B cell (primary cell): Measurements from ENCODE around the gene CPNE4. TPM values are rescaled to one million over a fixed set of nuclear protein-coding genes. Genes with fewer than 3 reads are reported as not detected.

ENCODE experiments used
- ATAC-seq: fragments of 200-7000 bp; cut with Tn5 transposase; one replicate; pipeline ENCODE4 v1.10.0; 2021; ENCODE audit warnings: low read depth, mild to moderate bottlenecking, moderate number of reproducible peaks, moderate library complexity
- CTCF ChIA-PET: fragments of 350-600 bp; sonication (Branson Sonifier 250); formaldehyde crosslinking; loops from one replicate; lab custom pipeline; 2021; ENCODE audit warnings: antibody characterized with exemption, inconsistent platforms; lab: Charles Lee
- POLR2A ChIA-PET: fragments of 350-600 bp; sonication (Branson Sonifier 250); formaldehyde crosslinking; loops from one replicate; lab custom pipeline; 2021; ENCODE audit warnings: antibody characterized with exemption; lab: Charles Lee
- DNase-seq: peaks from one replicate; pipeline ENCODE4 v3.0.0; 2013
- H2AFZ ChIP-seq: 2 replicates; pipeline ENCODE4 v1.6.1; 2012; ENCODE audit warnings: mild to moderate bottlenecking, low read depth, low read length; ENCODE audit not compliant: insufficient read depth, poor library complexity, severe bottlenecking
- H3K27ac ChIP-seq, 2 donors: 1 replicate in 1 of 2; 2 replicates in 1 of 2; pipeline ENCODE4 v1.5.1; 2012 to 2013; ENCODE audit warnings: low read length in 2 of 2, mild to moderate bottlenecking in 2 of 2, moderate library complexity in 1 of 2
- H3K27me3 ChIP-seq, 4 experiments: fragments of 200-600 bp in 1 of 4; sonication (generic) in 1 of 4; replicated peaks in 1 of 4; 1 replicate in 2 of 4; 2 replicates in 2 of 4; pipeline versions ENCODE4 v1.6.1 to v1.7.0; 2013 to 2016; ENCODE audit warnings: low read length in 3 of 4, mild to moderate bottlenecking in 2 of 4, mixed read lengths in 1 of 4, moderate library complexity in 1 of 4; ENCODE audit not compliant: insufficient read depth in 4 of 4, control insufficient read depth in 3 of 4; ENCODE audit errors: control extremely low read depth in 1 of 4
- H3K36me3 ChIP-seq, 2 experiments: replicated peaks in 1 of 2; 1 replicate in 1 of 2; 2 replicates in 1 of 2; pipeline versions ENCODE4 v1.6.1 to v1.7.1; 2013; ENCODE audit warnings: low read length in 1 of 2; ENCODE audit not compliant: insufficient read depth in 2 of 2, control insufficient read depth in 1 of 2; ENCODE audit errors: control extremely low read depth in 1 of 2, extremely low read depth in 1 of 2
- H3K4me1 ChIP-seq, 2 donors: fragments of 200-600 bp in 1 of 2; sonication (generic) in 1 of 2; 1 replicate in 1 of 2; 2 replicates in 1 of 2; pipeline versions ENCODE4 v1.5.1 to v1.6.1; 2013 to 2017; ENCODE audit warnings: low read length in 2 of 2; ENCODE audit not compliant: control insufficient read depth in 2 of 2, insufficient read depth in 2 of 2
- H3K4me2 ChIP-seq: replicated peaks from 2 replicates; pipeline ENCODE3; 2012; ENCODE audit warnings: mild to moderate bottlenecking, low read depth, low read length; ENCODE audit not compliant: poor library complexity, severe bottlenecking
- H3K4me3 ChIP-seq, 5 experiments: fragments of 200-600 bp in 1 of 5; sonication (generic) in 1 of 5; 1 replicate in 3 of 5; 2 replicates in 2 of 5; pipeline versions ENCODE4 v1.5.1 to v1.7.0; 2011 to 2016; ENCODE audit warnings: low read length in 4 of 5, mild to moderate bottlenecking in 4 of 5, low read depth in 2 of 5, control low read depth in 1 of 5, moderate library complexity in 1 of 5; ENCODE audit not compliant: insufficient read depth in 1 of 5; ENCODE audit errors: control extremely low read depth in 1 of 5, extremely low read depth in 1 of 5
- H3K79me2 ChIP-seq: fragments of 200-600 bp; sonication (generic); one replicate; pipeline ENCODE4 v1.6.0; 2016; ENCODE audit warnings: low read length; ENCODE audit not compliant: control insufficient read depth, insufficient read depth
- H3K9ac ChIP-seq: fragments of 200-600 bp; sonication (generic); 2 replicates; pipeline ENCODE4 v1.6.1; 2017; ENCODE audit warnings: mild to moderate bottlenecking, low read length, moderate library complexity
- H3K9me3 ChIP-seq, 3 donors: one replicate each; pipeline versions ENCODE4 v1.6.1 to v1.7.1; 2013; ENCODE audit warnings: low read length in 2 of 3; ENCODE audit not compliant: control insufficient read depth in 2 of 3, insufficient read depth in 1 of 3; ENCODE audit errors: control extremely low read depth in 1 of 3
- H4K20me1 ChIP-seq: 2 replicates; pipeline ENCODE4 v1.6.0; 2012; ENCODE audit warnings: mild to moderate bottlenecking, low read length; ENCODE audit not compliant: insufficient read depth, control insufficient read depth, poor library complexity, severe bottlenecking
- H3K27ac Mint-ChIP-seq: one replicate; pipeline ENCODE4 v1.8.0; 2021; ENCODE audit warnings: mixed read lengths
- H3K27me3 Mint-ChIP-seq: one replicate; pipeline ENCODE4 v1.8.0; 2021; ENCODE audit warnings: mixed read lengths
- H3K4me1 Mint-ChIP-seq: one replicate; pipeline ENCODE4 v1.8.0; 2021; ENCODE audit warnings: mixed read lengths
- H3K4me3 Mint-ChIP-seq: one replicate; pipeline ENCODE4 v1.8.0; 2021; ENCODE audit warnings: mixed read lengths
- H3K9me3 Mint-ChIP-seq: one replicate; pipeline ENCODE4 v1.8.0; 2022; ENCODE audit warnings: mixed read lengths; ENCODE audit not compliant: insufficient read depth
- EZH2 ChIP-seq: IDR thresholded peaks from 2 replicates; pipeline ENCODE4 v1.6.1; 2012; ENCODE audit warnings: borderline replicate concordance, low read depth, mild to moderate bottlenecking, moderate library complexity, low read length; ENCODE audit not compliant: insufficient read depth, poor library complexity, severe bottlenecking
- WGBS: methylation state at CpG from one replicate; pipeline ENCODE4 v1.1.5; 2013; ENCODE audit warnings: missing lambda C conversion rate; ENCODE audit not compliant: insufficient coverage; 5-methylcytosine and 5-hydroxymethylcytosine counted together
- intact Hi-C: fragments of 100-400 bp; cut with micrococcal nuclease; formaldehyde crosslinking; loops from one replicate; pipeline ENCODE4 v1.10.0; 2022
- polyA plus RNA-seq: library from polyadenylated mRNA; depleted of rRNA; stranded (reverse); fragments of >200 nt; gene quantifications from 2 replicates; pipeline ENCODE4 v1.2.3, GENCODE V29; 2012
- total RNA-seq, 2 donors: library from RNA; stranded (reverse); fragments of 120-200 nt in 1 of 2; gene quantifications; 1 replicate in 1 of 2; 2 replicates in 1 of 2; pipeline versions ENCODE4 v1.2.3 to v1.2.4, GENCODE V29; 2013 to 2022
- TF ChIP-seq, protein P1 (sequence below): fragments of 200-600 bp; IDR thresholded peaks from one replicate; pipeline ENCODE4 v1.8.0; 2022; ENCODE audit warnings: antibody characterized with exemption, mild to moderate bottlenecking

The CPNE4 gene
- total and polyA plus RNA-seq, 2 donors (not counting 1 experiment from before 2014, with no cell fraction given): not detected

DNA sequence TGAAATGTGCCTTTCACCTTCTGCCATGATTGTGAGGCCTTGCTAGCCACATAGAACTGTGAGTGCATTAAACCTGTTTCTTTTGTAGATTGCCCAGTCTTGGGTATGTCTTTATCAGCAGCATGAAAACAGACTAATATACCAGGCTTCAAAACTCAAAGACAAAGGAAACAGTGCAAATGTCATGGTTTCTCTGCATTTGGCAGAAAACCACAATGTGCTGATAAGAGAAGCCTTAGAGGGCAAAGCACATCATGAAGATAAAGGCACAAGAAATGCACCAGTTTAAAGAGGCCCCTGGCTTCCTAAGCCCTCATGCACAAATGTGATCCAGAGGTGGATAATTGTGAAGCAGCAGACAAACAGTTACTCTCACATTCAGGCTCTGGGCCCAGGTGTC is 259.2 kb downstream of the CPNE4 start:
- Histone ChIP-seq H3K79me2 (no peaks in the 10 kb centered on the region), H3K27me3 (no peaks in the 10 kb centered on the region), H3K9me3 (peaks cover 0 to 2% (median 0%) of the 10 kb centered on the region in 3 donors), H3K4me1 (no peaks in the 10 kb centered on the region), H3K36me3 (no peaks in the 10 kb centered on the region), H3K9ac (no peak overlapping the region), H2AFZ (no peak overlapping the region), H4K20me1 (no peaks in the 10 kb centered on the region), H3K4me2 (no peak overlapping the region), H3K27ac (no peak overlapping the region), H3K4me3 (no peak overlapping the region)
- Mint-ChIP-seq H3K9me3 (peaks cover 2% of the 10 kb centered on the region), H3K4me3 (no peak overlapping the region), H3K27ac (no peak overlapping the region), H3K4me1 (no peaks in the 10 kb centered on the region), H3K27me3 (peaks cover 7% of the 10 kb centered on the region)
- ChIA-PET CTCF (no interaction called here), POLR2A (no interaction called here)
- intact Hi-C loops: no loop called here
- DNase-seq (no peak), ATAC-seq (no peak)
- TF ChIP-seq EZH2: no peak
- TF ChIP-seq, protein P1, sequence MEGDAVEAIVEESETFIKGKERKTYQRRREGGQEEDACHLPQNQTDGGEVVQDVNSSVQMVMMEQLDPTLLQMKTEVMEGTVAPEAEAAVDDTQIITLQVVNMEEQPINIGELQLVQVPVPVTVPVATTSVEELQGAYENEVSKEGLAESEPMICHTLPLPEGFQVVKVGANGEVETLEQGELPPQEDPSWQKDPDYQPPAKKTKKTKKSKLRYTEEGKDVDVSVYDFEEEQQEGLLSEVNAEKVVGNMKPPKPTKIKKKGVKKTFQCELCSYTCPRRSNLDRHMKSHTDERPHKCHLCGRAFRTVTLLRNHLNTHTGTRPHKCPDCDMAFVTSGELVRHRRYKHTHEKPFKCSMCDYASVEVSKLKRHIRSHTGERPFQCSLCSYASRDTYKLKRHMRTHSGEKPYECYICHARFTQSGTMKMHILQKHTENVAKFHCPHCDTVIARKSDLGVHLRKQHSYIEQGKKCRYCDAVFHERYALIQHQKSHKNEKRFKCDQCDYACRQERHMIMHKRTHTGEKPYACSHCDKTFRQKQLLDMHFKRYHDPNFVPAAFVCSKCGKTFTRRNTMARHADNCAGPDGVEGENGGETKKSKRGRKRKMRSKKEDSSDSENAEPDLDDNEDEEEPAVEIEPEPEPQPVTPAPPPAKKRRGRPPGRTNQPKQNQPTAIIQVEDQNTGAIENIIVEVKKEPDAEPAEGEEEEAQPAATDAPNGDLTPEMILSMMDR: no peak

DNA sequence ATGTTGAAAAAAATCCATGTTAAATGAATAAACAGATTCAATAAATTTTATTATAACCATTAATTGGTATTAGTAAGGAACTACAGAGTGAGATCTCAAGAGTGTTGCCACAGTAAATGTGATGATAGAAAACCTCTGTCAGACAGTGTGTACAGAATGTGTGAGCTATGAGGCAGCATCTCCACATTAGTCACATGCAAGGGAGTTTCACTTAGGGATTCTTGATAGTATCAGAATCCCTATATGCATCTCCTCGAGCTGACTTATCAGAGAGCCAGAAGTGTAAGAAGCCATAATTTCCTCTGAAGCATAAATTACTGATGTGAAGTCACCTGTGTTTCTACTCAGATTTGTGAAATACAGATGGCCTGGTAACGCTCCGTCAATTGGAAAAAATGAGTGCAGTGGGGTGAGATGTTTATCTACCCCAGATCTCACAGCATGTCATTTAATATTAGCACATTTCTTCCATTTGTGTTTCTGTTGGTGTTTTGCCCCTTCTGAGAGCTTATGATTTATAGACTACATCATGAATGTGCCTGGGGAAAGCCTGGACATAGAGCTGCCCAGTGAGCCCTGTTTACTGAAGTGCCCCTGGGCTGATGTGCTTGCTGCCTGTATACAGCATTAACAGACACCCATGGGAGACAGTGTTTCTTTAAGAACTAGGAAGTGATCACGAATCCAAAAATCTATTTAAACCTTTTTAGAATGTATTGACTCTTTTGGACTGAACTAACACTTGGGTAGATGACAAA is 262.4 kb downstream of the CPNE4 start:
- no peaks in the 10 kb centered on the region for H3K36me3 ChIP-seq
- no peak overlapping the region for H3K4me3 ChIP-seq
- no peak for ATAC-seq
- DNase-seq: no peak
- H2AFZ ChIP-seq: no peak overlapping the region
- H3K27me3 Mint-ChIP-seq: peaks cover 7% of the 10 kb centered on the region
- no CpG with 5 or more reads among the region's 4 CpGs for WGBS
- no peaks in the 10 kb centered on the region for H4K20me1 ChIP-seq
- no peak overlapping the region for H3K27ac Mint-ChIP-seq
- no peaks in the 10 kb centered on the region for H3K27me3 ChIP-seq
- H3K9ac ChIP-seq: no peak overlapping the region
- TF ChIP-seq EZH2: no peak
- no peaks in the 10 kb centered on the region for H3K79me2 ChIP-seq
- no peaks in the 10 kb centered on the region for H3K4me1 ChIP-seq
- CTCF ChIA-PET: no interaction called here
- H3K9me3 Mint-ChIP-seq: peaks cover 2% of the 10 kb centered on the region
- POLR2A ChIA-PET: no interaction called here
- H3K4me3 Mint-ChIP-seq: no peak overlapping the region
- no peaks in the 10 kb centered on the region for H3K4me1 Mint-ChIP-seq
- peaks cover 0 to 2% (median 0%) of the 10 kb centered on the region in 3 donors for H3K9me3 ChIP-seq
- no peak overlapping the region for H3K27ac ChIP-seq
- intact Hi-C loops: no loop called here
- no peak overlapping the region for H3K4me2 ChIP-seq
